ENCODE results near the gene LAPTM4A.

- TF ChIP-seq EZH2phosphoT487 (IDR thresholded peaks at IDR 0.05; ENCODE audit: low read depth) (no peak), CTCF (IDR thresholded peaks at IDR 0.05; ENCODE audit: low read depth, low read length) (no peak)
Observed at GRCh38 chr2:20081841-20082240, 30.4 kb upstream of the LAPTM4A start.

Data from OCI-LY3 (cell line).